Kasumi-1 (cell line): ENCODE results near the gene DNAJC27.

Experiments
- DNase-seq, 2 experiments: peaks; one replicate each; lab custom pipeline; 2025; lab: John Stamatoyannopoulos, UW

DNAJC27 gene

GRCh38 chr2:24926220-24926601, 45.5 kb downstream of the DNAJC27 start:
- DNase-seq = no peak

- no peak for DNase-seq
Observed at GRCh38 chr2:24925815-24926214, 45.9 kb downstream of the DNAJC27 start.

GRCh38 chr2:24924732-24925131, 47.0 kb downstream of the DNAJC27 start:
- DNase-seq = no peak

- no peak for DNase-seq
Observed at GRCh38 chr2:24924266-24924665, 47.5 kb downstream of the DNAJC27 start.

- DNase-seq = no peak
Observed at GRCh38 chr2:24923106-24923505, 48.6 kb downstream of the DNAJC27 start.

- DNase-seq = no peak
Observed at GRCh38 chr2:24922556-24922955, 49.2 kb downstream of the DNAJC27 start.

- peak; percentile 37 to 50 for DNase-seq
Observed at GRCh38 chr2:24920809-24921441, 50.8 kb downstream of the DNAJC27 start.

- DNase-seq = peak; percentile 37 to 49
Observed at GRCh38 chr2:24920098-24920808, 51.5 kb downstream of the DNAJC27 start, which contains the start of gene ADCY3. TSS of gene ADCY3 (minus strand) at chr2:24920237. CDS start at chr2:24918987, 1,250 bp downstream.

- peak; percentile 35 to 39 for DNase-seq
Observed at GRCh38 chr2:24919506-24920097, 52.2 kb downstream of the DNAJC27 start.

- no peak for DNase-seq
Observed at GRCh38 chr2:24919037-24919505, 52.7 kb downstream of the DNAJC27 start.

GRCh38 chr2:24918326-24919036, 53.3 kb downstream of the DNAJC27 start:
- DNase-seq = no peak

- DNase-seq = no peak
Observed at GRCh38 chr2:24917731-24918325, 53.9 kb downstream of the DNAJC27 start.

GRCh38 chr2:24917086-24917485, 54.7 kb downstream of the DNAJC27 start:
- peak in 1 of 2 experiments; percentile 20 for DNase-seq

- DNase-seq = no peak
Observed at GRCh38 chr2:24915796-24916195, 56.0 kb downstream of the DNAJC27 start.

- DNase-seq = no peak
Observed at GRCh38 chr2:24915175-24915574, 56.6 kb downstream of the DNAJC27 start.

GRCh38 chr2:24914713-24915112, 57.0 kb downstream of the DNAJC27 start:
- DNase-seq = no peak

- DNase-seq = no peak
Observed at GRCh38 chr2:24913911-24914310, 57.8 kb downstream of the DNAJC27 start.

GRCh38 chr2:24912986-24913385, 58.8 kb downstream of the DNAJC27 start:
- no peak for DNase-seq

GRCh38 chr2:24912523-24912922, 59.2 kb downstream of the DNAJC27 start:
- DNase-seq = no peak

GRCh38 chr2:24910245-24910644, 61.5 kb downstream of the DNAJC27 start:
- DNase-seq = no peak

- no peak for DNase-seq
Observed at GRCh38 chr2:24909555-24910177, 62.1 kb downstream of the DNAJC27 start.
